ENCODE data around the gene E2F4. TPM values are rescaled to one million over a fixed set of nuclear protein-coding genes. Genes with fewer than 3 reads are reported as not detected.

Gene E2F4
- total and polyA plus RNA-seq, 10 of the 15 experiments (the other 5 are each of a cell fraction or from before 2014, with no cell fraction given): 11.7 to 132 (median 95.9) TPM

DNA sequence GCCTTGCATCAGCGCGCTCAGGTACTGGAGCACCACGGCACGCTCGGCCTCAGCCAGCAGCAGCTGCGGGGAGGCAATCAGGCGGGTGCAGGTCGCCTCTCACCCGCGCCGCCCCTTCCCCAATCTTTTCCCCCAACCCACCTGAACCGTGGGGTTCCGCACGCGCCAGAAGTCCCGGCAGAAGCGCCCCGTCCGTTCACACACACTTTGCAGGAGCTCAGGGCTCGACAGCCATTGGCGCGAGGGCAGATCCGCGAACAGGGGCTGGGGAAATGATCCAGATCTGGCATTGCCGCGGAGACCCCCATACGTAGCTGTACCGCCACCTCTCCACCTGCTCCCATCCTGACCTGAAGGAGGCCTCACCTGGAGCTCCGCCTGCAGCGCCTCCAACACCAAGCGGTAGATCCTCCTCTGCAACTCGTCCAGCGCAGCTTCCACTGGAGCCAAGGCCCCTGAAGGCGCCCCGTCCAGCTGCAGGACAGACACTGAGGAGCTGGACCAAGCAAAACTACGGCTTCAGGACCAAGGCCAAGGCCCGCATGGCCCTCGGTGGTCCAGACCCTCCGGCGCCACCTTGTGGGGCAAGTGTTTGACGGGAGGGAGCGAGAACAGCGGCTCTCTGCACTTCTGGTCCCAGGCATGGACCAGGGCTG lies 6.8 kb upstream of the E2F4 start (continued):
- TF ChIP-seq RCOR1 (conservative IDR thresholded peaks at IDR 0.05; ENCODE audit: low read depth, low read length) (peak; percentile 93), NFYA (IDR thresholded peaks at IDR 0.05; ENCODE audit: borderline replicate concordance, low read depth, low read length) (no peak), NFIC (IDR thresholded peaks at IDR 0.05; ENCODE audit: low read depth, low read length) (no peak), SMARCA5 (IDR thresholded peaks at IDR 0.05) (no peak; the same call in 1 of the 2 replicates), EGR1 (IDR thresholded peaks at IDR 0.05; ENCODE audit: borderline replicate concordance in 1 of 2, low read depth in 2 of 2, low read length in 2 of 2) (peak in 1 of 2 experiments; percentile 7; a peak in 1 of 3 replicates), PAX8 (IDR thresholded peaks at IDR 0.05) (no peak), RELA (IDR thresholded peaks at IDR 0.05; ENCODE audit: borderline replicate concordance, partially characterized antibody) (no peak), SUPT20H (IDR thresholded peaks at IDR 0.05; ENCODE audit: borderline replicate concordance, control insufficient read depth, low read depth, low read length) (no peak), PAX5 (IDR thresholded peaks at IDR 0.05; ENCODE audit: borderline replicate concordance, low read depth, low read length) (0 out of 2 replicates have a peak, but pooled peaks have one; percentile 23), STAT3 (IDR thresholded peaks at IDR 0.05; ENCODE audit: low read depth, low read length) (no peak), BMI1 (IDR thresholded peaks at IDR 0.05; ENCODE audit: borderline replicate concordance) (no peak), EZH2 (IDR thresholded peaks at IDR 0.05; ENCODE audit: borderline replicate concordance, control insufficient read depth, low read depth, low read length) (no peak), TCF12 (IDR thresholded peaks at IDR 0.05; ENCODE audit: low read depth, low read length) (no peak), MYB (IDR thresholded peaks at IDR 0.05; ENCODE audit: borderline replicate concordance, low read depth, low read length) (no peak), RAD21 (IDR thresholded peaks at IDR 0.05; ENCODE audit: insufficient read depth, low read depth, low read length) (peak; percentile 79), ZBTB33 (IDR thresholded peaks at IDR 0.05) (no peak)
- TF ChIP-seq, protein P1, sequence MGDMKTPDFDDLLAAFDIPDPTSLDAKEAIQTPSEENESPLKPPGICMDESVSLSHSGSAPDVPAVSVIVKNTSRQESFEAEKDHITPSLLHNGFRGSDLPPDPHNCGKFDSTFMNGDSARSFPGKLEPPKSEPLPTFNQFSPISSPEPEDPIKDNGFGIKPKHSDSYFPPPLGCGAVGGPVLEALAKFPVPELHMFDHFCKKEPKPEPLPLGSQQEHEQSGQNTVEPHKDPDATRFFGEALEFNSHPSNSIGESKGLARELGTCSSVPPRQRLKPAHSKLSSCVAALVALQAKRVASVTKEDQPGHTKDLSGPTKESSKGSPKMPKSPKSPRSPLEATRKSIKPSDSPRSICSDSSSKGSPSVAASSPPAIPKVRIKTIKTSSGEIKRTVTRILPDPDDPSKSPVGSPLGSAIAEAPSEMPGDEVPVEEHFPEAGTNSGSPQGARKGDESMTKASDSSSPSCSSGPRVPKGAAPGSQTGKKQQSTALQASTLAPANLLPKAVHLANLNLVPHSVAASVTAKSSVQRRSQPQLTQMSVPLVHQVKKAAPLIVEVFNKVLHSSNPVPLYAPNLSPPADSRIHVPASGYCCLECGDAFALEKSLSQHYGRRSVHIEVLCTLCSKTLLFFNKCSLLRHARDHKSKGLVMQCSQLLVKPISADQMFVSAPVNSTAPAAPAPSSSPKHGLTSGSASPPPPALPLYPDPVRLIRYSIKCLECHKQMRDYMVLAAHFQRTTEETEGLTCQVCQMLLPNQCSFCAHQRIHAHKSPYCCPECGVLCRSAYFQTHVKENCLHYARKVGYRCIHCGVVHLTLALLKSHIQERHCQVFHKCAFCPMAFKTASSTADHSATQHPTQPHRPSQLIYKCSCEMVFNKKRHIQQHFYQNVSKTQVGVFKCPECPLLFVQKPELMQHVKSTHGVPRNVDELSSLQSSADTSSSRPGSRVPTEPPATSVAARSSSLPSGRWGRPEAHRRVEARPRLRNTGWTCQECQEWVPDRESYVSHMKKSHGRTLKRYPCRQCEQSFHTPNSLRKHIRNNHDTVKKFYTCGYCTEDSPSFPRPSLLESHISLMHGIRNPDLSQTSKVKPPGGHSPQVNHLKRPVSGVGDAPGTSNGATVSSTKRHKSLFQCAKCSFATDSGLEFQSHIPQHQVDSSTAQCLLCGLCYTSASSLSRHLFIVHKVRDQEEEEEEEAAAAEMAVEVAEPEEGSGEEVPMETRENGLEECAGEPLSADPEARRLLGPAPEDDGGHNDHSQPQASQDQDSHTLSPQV (IDR thresholded peaks at IDR 0.05): no peak
- TF ChIP-seq, protein P2, sequence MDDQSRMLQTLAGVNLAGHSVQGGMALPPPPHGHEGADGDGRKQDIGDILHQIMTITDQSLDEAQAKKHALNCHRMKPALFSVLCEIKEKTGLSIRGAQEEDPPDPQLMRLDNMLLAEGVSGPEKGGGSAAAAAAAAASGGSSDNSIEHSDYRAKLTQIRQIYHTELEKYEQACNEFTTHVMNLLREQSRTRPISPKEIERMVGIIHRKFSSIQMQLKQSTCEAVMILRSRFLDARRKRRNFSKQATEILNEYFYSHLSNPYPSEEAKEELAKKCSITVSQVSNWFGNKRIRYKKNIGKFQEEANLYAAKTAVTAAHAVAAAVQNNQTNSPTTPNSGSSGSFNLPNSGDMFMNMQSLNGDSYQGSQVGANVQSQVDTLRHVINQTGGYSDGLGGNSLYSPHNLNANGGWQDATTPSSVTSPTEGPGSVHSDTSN (IDR thresholded peaks at IDR 0.05; ENCODE audit: insufficient replicate concordance, low read depth, low read length): no peak
- TF ChIP-seq, protein P3, sequence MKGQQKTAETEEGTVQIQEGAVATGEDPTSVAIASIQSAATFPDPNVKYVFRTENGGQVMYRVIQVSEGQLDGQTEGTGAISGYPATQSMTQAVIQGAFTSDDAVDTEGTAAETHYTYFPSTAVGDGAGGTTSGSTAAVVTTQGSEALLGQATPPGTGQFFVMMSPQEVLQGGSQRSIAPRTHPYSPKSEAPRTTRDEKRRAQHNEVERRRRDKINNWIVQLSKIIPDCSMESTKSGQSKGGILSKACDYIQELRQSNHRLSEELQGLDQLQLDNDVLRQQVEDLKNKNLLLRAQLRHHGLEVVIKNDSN (IDR thresholded peaks at IDR 0.05; ENCODE audit: borderline replicate concordance, extremely low read length, insufficient read depth, low read depth, low read length): no peak
- TF ChIP-seq, protein P4, sequence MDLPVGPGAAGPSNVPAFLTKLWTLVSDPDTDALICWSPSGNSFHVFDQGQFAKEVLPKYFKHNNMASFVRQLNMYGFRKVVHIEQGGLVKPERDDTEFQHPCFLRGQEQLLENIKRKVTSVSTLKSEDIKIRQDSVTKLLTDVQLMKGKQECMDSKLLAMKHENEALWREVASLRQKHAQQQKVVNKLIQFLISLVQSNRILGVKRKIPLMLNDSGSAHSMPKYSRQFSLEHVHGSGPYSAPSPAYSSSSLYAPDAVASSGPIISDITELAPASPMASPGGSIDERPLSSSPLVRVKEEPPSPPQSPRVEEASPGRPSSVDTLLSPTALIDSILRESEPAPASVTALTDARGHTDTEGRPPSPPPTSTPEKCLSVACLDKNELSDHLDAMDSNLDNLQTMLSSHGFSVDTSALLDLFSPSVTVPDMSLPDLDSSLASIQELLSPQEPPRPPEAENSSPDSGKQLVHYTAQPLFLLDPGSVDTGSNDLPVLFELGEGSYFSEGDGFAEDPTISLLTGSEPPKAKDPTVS (IDR thresholded peaks at IDR 0.05; ENCODE audit: low read depth, low read length): no peak
